Upper lobe of left lung (tissue), 6 donors: ENCODE results near the gene GABRB2. TPM values are rescaled to one million over a fixed set of nuclear protein-coding genes. Genes with fewer than 3 reads are reported as not detected.

ENCODE experiments used
- ATAC-seq, 2 donors: fragments of 200-7000 bp; cut with Tn5 transposase; one replicate each; pipeline ENCODE4 v1.9.1; 2022; ENCODE audit warnings: mild to moderate bottlenecking in 2 of 2, moderate library complexity in 2 of 2; ENCODE audit not compliant: low FRiP score in 2 of 2
- DNase-seq, 2 donors: peaks; one replicate each; pipeline ENCODE4 v3.0.0-alpha.2; 2019 to 2020
- H3K27ac ChIP-seq, 4 donors: fragments of 200-600 bp; sonication (generic); one replicate each; pipeline ENCODE4 v1.5.1; 2016 to 2019
- H3K27me3 ChIP-seq, 4 donors: fragments of 200-600 bp; sonication (generic); one replicate each; pipeline ENCODE4 v1.5.1; 2017 to 2019
- H3K36me3 ChIP-seq, 4 donors: fragments of 200-600 bp; sonication (generic); one replicate each; pipeline ENCODE4 v1.5.1; 2016 to 2019
- H3K4me1 ChIP-seq, 4 donors: fragments of 200-600 bp; sonication (generic); one replicate each; pipeline ENCODE4 v1.5.1; 2018 to 2019
- H3K4me3 ChIP-seq, 4 donors: fragments of 200-600 bp; sonication (generic); one replicate each; pipeline ENCODE4 v1.5.1; 2017 to 2019; ENCODE audit warnings: mild to moderate bottlenecking in 2 of 4, moderate library complexity in 1 of 4
- H3K9me3 ChIP-seq, 4 donors: fragments of 200-600 bp; sonication (generic); one replicate each; pipeline ENCODE4 v1.5.1; 2018 to 2019
- EP300 ChIP-seq, 4 donors: sonication (generic); formaldehyde crosslinking; IDR thresholded peaks; one replicate each; pipeline ENCODE4 v1.5.1; 2017; ENCODE audit warnings: antibody characterized with exemption in 4 of 4, control low read depth in 2 of 4
- POLR2A ChIP-seq, 4 donors: fragments of 450-650 bp; IDR thresholded peaks; one replicate each; pipeline ENCODE4 v1.5.1; 2016 to 2017; ENCODE audit warnings: antibody characterized with exemption in 4 of 4, mild to moderate bottlenecking in 2 of 4
- POLR2AphosphoS5 ChIP-seq, 2 donors: sonication (generic); formaldehyde crosslinking; IDR thresholded peaks; one replicate each; pipeline ENCODE4 v1.5.1; 2017; ENCODE audit warnings: antibody characterized with exemption in 2 of 2
- WGBS, 2 donors: methylation state at CpG; one replicate each; pipeline ENCODE4 v1.1.5; 2017 to 2018; 5-methylcytosine and 5-hydroxymethylcytosine counted together
- total RNA-seq, 6 donors: library from RNA; depleted of rRNA in 4 of 6; stranded (reverse); fragments of >200 nt in 4 of 6; gene quantifications; one replicate each; pipeline versions ENCODE4 v1.1.0 to v1.2.1, GENCODE V29; 2016 to 2021
- TF ChIP-seq, protein P1 (sequence below), 6 experiments: fragments of 450-650 bp in 4 of 6; fragments of 200-600 bp in 2 of 6; sonication (generic) in 2 of 6; IDR thresholded peaks; one replicate each; pipeline ENCODE4 v1.5.1; 2016 to 2019; ENCODE audit warnings: antibody characterized with exemption in 6 of 6
- donor health status: DM: no; HTN: no; CAD: no; lungs with moderate emphysema.
- donor health status: DM: no; HTN: yes; CAD: no; lungs with severe emphysema.

Gene GABRB2
- total RNA-seq, 6 donors from 2014 or later = 0.39 to 1.5 (median 0.63) TPM; not detected in 1

DNA sequence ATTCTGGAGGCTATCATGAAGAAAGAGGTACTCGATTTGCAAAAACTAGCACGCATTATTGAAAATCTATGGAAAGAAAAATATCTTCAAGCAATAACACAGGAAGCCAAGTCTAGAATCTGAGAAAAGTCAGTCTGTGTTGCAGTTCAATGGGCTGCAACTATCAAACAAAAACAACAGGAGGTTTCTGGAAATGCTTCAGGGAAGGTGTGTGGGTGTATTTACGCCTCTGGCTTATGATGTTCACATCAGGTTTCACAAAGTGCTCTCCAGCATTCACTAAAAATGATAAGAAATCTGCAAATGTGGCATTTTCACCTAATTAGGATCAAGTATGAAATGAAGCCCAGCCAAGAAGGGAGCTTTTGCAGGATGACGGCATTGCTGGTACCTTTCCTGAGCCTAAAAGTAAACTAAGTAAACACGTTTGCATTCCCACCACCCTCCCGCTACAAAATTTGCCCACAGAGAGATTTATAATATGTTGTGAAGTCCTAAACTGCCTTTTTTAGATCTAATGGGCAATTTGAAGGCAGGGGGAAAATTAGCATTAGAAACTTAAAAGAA lies 146.4 kb downstream of the GABRB2 start:
- no peaks in the 10 kb centered on the region for H3K4me1 ChIP-seq
- no peak overlapping the region for H3K27ac ChIP-seq
- ATAC-seq (no peak), DNase-seq (no peak)
- H3K27me3 ChIP-seq = no peaks in the 10 kb centered on the region
- H3K4me3 ChIP-seq = no peak overlapping the region
- no peaks in the 10 kb centered on the region for H3K9me3 ChIP-seq
- TF ChIP-seq EP300 (IDR thresholded peaks at IDR 0.05) = no peak
- TF ChIP-seq, protein P1, sequence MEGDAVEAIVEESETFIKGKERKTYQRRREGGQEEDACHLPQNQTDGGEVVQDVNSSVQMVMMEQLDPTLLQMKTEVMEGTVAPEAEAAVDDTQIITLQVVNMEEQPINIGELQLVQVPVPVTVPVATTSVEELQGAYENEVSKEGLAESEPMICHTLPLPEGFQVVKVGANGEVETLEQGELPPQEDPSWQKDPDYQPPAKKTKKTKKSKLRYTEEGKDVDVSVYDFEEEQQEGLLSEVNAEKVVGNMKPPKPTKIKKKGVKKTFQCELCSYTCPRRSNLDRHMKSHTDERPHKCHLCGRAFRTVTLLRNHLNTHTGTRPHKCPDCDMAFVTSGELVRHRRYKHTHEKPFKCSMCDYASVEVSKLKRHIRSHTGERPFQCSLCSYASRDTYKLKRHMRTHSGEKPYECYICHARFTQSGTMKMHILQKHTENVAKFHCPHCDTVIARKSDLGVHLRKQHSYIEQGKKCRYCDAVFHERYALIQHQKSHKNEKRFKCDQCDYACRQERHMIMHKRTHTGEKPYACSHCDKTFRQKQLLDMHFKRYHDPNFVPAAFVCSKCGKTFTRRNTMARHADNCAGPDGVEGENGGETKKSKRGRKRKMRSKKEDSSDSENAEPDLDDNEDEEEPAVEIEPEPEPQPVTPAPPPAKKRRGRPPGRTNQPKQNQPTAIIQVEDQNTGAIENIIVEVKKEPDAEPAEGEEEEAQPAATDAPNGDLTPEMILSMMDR (IDR thresholded peaks at IDR 0.05) = no peak
- no peak for TF ChIP-seq POLR2AphosphoS5 (IDR thresholded peaks at IDR 0.05)
- no peak for TF ChIP-seq POLR2A (IDR thresholded peaks at IDR 0.05)
- no peaks in the 10 kb centered on the region for H3K36me3 ChIP-seq
- WGBS, 2 donors = 54 to 62% methylated on average over 6 of the region's 6 CpGs

- H3K4me1 ChIP-seq = no peaks in the 10 kb centered on the region
- H3K27ac ChIP-seq = no peak overlapping the region
- no peaks in the 10 kb centered on the region for H3K36me3 ChIP-seq
- H3K9me3 ChIP-seq = no peaks in the 10 kb centered on the region
- no peak for ATAC-seq
- TF ChIP-seq EP300 (IDR thresholded peaks at IDR 0.05) = no peak
- no peak for TF ChIP-seq POLR2AphosphoS5 (IDR thresholded peaks at IDR 0.05)
- TF ChIP-seq, protein P1 (IDR thresholded peaks at IDR 0.05) = no peak
- TF ChIP-seq POLR2A (IDR thresholded peaks at IDR 0.05) = no peak
- no peaks in the 10 kb centered on the region for H3K27me3 ChIP-seq
- 76 to 81% methylated on average over 4 of the region's 4 CpGs for WGBS, 2 donors
- no peak overlapping the region for H3K4me3 ChIP-seq
- DNase-seq = no peak
Observed at GRCh38 chr5:161397448-161397847, 149.1 kb downstream of the GABRB2 start.

GRCh38 chr5:161396171-161396570 lies 150.4 kb downstream of the GABRB2 start:
- no peaks in the 10 kb centered on the region for H3K4me1 ChIP-seq
- no peaks in the 10 kb centered on the region for H3K9me3 ChIP-seq
- H3K27me3 ChIP-seq = no peaks in the 10 kb centered on the region
- no peak overlapping the region for H3K4me3 ChIP-seq
- no peak for TF ChIP-seq POLR2A (IDR thresholded peaks at IDR 0.05)
- no peak for TF ChIP-seq EP300 (IDR thresholded peaks at IDR 0.05)
- TF ChIP-seq, protein P1 (IDR thresholded peaks at IDR 0.05) = no peak
- TF ChIP-seq POLR2AphosphoS5 (IDR thresholded peaks at IDR 0.05) = no peak
- WGBS, 2 donors = 55 to 58% methylated on average over 3 of the region's 3 CpGs
- ATAC-seq = no peak
- H3K36me3 ChIP-seq = no peaks in the 10 kb centered on the region
- H3K27ac ChIP-seq = no peak overlapping the region
- no peak for DNase-seq

- DNase-seq = no peak
- Histone ChIP-seq H3K27me3 (no peaks in the 10 kb centered on the region), H3K4me1 (no peaks in the 10 kb centered on the region), H3K4me3 (no peak overlapping the region), H3K9me3 (no peaks in the 10 kb centered on the region), H3K27ac (no peak overlapping the region), H3K36me3 (no peaks in the 10 kb centered on the region)
- ATAC-seq = no peak
- WGBS, 2 donors = 66 to 75% methylated on average over 1 of the region's 1 CpG
- TF ChIP-seq, protein P1 (IDR thresholded peaks at IDR 0.05) = no peak
- no peak for TF ChIP-seq POLR2AphosphoS5 (IDR thresholded peaks at IDR 0.05)
- no peak for TF ChIP-seq EP300 (IDR thresholded peaks at IDR 0.05)
- no peak for TF ChIP-seq POLR2A (IDR thresholded peaks at IDR 0.05)
Observed at GRCh38 chr5:161391724-161392123, 154.8 kb downstream of the GABRB2 start.

DNA sequence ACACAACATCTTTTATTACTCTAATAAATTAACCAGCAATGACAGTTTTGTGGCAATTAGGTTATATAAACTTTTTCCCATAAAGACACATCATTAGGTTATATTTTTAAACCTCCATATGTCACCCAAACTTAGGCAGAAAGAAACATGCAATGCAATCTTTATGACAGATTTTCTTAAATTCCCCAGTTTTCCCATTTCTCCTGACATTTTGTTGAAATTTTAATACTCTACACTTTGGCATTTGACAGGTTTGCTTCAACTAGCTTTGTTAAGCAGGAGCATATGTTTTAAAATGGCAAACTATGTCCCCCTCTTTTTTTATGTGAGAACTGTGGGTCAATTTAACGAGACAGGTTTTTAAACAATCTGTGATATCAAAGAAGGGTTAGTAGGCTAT lies 155.5 kb downstream of the GABRB2 start:
- H3K4me3 ChIP-seq = no peak overlapping the region
- no peaks in the 10 kb centered on the region for H3K4me1 ChIP-seq
- no peaks in the 10 kb centered on the region for H3K36me3 ChIP-seq
- no peak overlapping the region for H3K27ac ChIP-seq
- no peaks in the 10 kb centered on the region for H3K27me3 ChIP-seq
- DNase-seq (no peak), ATAC-seq (no peak)
- WGBS, 2 donors = 69 to 85% methylated on average over 1 of the region's 1 CpG
- TF ChIP-seq EP300 (IDR thresholded peaks at IDR 0.05) (no peak), POLR2AphosphoS5 (IDR thresholded peaks at IDR 0.05) (no peak), POLR2A (IDR thresholded peaks at IDR 0.05) (no peak)
- TF ChIP-seq, protein P1 (IDR thresholded peaks at IDR 0.05) = no peak
- H3K9me3 ChIP-seq = no peaks in the 10 kb centered on the region
